H1 (cell line): ENCODE data around the gene PARP14. TPM values are rescaled to one million over a fixed set of nuclear protein-coding genes. Genes with fewer than 3 reads are reported as not detected.

ENCODE experiments used
- CTCF ChIA-PET: fragments of 300-600 bp; sonication (Branson Sonifier 250); formaldehyde crosslinking; loops from one replicate; lab custom pipeline; 2021; ENCODE audit not compliant: partially characterized antibody; lab: Charles Lee
- POLR2A ChIA-PET: fragments of 300-600 bp; sonication (Branson Sonifier 250); formaldehyde crosslinking; loops from one replicate; lab custom pipeline; 2021; ENCODE audit warnings: inconsistent platforms; ENCODE audit not compliant: partially characterized antibody; lab: Charles Lee
- DNase-seq, 2 experiments: peaks; one replicate each; pipeline versions ENCODE4 v3.0.0 to v3.0.0-alpha.2; 2010 to 2022; ENCODE audit warnings: low spot score in 2 of 2, low read depth in 1 of 2, mixed read lengths in 1 of 2
- FAIRE-seq: peaks from 2 replicates; lab custom pipeline; 2011; peaks lifted over from hg19 to GRCh38; lab: Jason Lieb, UNC
- H2AFZ ChIP-seq: 2 replicates; pipeline ENCODE4 v1.8.1; 2012; ENCODE audit warnings: low read length, inconsistent platforms
- H2AK5ac ChIP-seq: 2 replicates; pipeline ENCODE4 v1.6.1; 2013; ENCODE audit warnings: low read depth, low read length
- H2BK120ac ChIP-seq: replicated peaks from 2 replicates; pipeline ENCODE3; 2013; ENCODE audit warnings: low read depth, low read length, inconsistent platforms
- H2BK12ac ChIP-seq: 2 replicates; pipeline ENCODE4 v1.6.1; 2013; ENCODE audit warnings: low read depth, low read length
- H2BK15ac ChIP-seq: 2 replicates; pipeline ENCODE4 v1.6.1; 2013; ENCODE audit warnings: low read length
- H2BK20ac ChIP-seq: 2 replicates; pipeline ENCODE4 v1.6.1; 2013; ENCODE audit warnings: low read length
- H2BK5ac ChIP-seq: 2 replicates; pipeline ENCODE4 v1.6.1; 2013; ENCODE audit warnings: low read depth, low read length
- H3K14ac ChIP-seq: 2 replicates; pipeline ENCODE4 v1.6.1; 2013; ENCODE audit warnings: inconsistent platforms; ENCODE audit not compliant: insufficient read length
- H3K18ac ChIP-seq: 2 replicates; pipeline ENCODE4 v1.6.1; 2013; ENCODE audit warnings: low read length; ENCODE audit errors: extremely low read depth
- H3K23ac ChIP-seq: 2 replicates; pipeline ENCODE4 v1.6.1; 2013; ENCODE audit warnings: inconsistent platforms; ENCODE audit not compliant: insufficient read length
- H3K23me2 ChIP-seq: 2 replicates; pipeline ENCODE4 v1.6.1; 2013; ENCODE audit warnings: low read depth, low read length
- H3K27ac ChIP-seq: 2 replicates; pipeline ENCODE4 v1.6.1; 2011; ENCODE audit warnings: low read depth, low read length, inconsistent platforms
- H3K27me3 ChIP-seq, 4 experiments: replicated peaks in 1 of 4; 1 replicate in 1 of 4; 2 replicates in 3 of 4; pipeline versions ENCODE4 v1.6.1 to v1.8.1; 2011 to 2013; ENCODE audit warnings: low read length in 3 of 4, mild to moderate bottlenecking in 3 of 4, inconsistent platforms in 2 of 4, mixed read lengths in 2 of 4, moderate library complexity in 1 of 4; ENCODE audit not compliant: control insufficient read depth in 3 of 4, insufficient read depth in 3 of 4; ENCODE audit errors: extremely low read depth in 1 of 4
- H3K36me3 ChIP-seq, 4 experiments: 2 replicates each; pipeline versions ENCODE4 v1.6.1 to v1.8.1; 2011 to 2013; ENCODE audit warnings: mild to moderate bottlenecking in 4 of 4, low read length in 3 of 4, moderate library complexity in 2 of 4, control low read depth in 1 of 4, inconsistent platforms in 1 of 4; ENCODE audit not compliant: insufficient read depth in 4 of 4, control insufficient read depth in 2 of 4
- H3K4ac ChIP-seq: replicated peaks from 2 replicates; pipeline ENCODE3; 2013; ENCODE audit warnings: low read length, low read depth, mixed read lengths, inconsistent platforms; ENCODE audit not compliant: insufficient read length
- H3K4me1 ChIP-seq, 4 experiments: replicated peaks in 1 of 4; 1 replicate in 1 of 4; 2 replicates in 3 of 4; pipeline versions ENCODE4 v1.6.1 to v1.8.1; 2011 to 2013; ENCODE audit warnings: low read length in 3 of 4, inconsistent platforms in 2 of 4, mixed read lengths in 1 of 4; ENCODE audit not compliant: insufficient read depth in 4 of 4, control insufficient read depth in 3 of 4
- H3K4me2 ChIP-seq, 2 experiments: 2 replicates each; pipeline versions ENCODE4 v1.6.1 to v1.8.1; 2011 to 2013; ENCODE audit warnings: low read depth in 2 of 2, low read length in 2 of 2, control low read depth in 1 of 2, inconsistent platforms in 1 of 2, mild to moderate bottlenecking in 1 of 2; ENCODE audit not compliant: insufficient read depth in 1 of 2
- H3K4me3 ChIP-seq, 4 experiments: fragments of 200-600, 300-600 bp in 1 of 4; sonication (generic), shearing (Covaris generic), sonication (Bioruptor Twin) in 1 of 4; 2 replicates each; pipeline versions ENCODE4 v1.5.1 to v1.8.1; 2011 to 2016; ENCODE audit warnings: low read length in 4 of 4, low read depth in 3 of 4, control low read depth in 2 of 4, inconsistent platforms in 2 of 4, mild to moderate bottlenecking in 2 of 4, mixed read lengths in 1 of 4, moderate library complexity in 1 of 4; ENCODE audit not compliant: insufficient read depth in 2 of 4; ENCODE audit errors: extremely low read depth in 1 of 4
- H3K56ac ChIP-seq: replicated peaks from 2 replicates; pipeline ENCODE3; 2013; ENCODE audit warnings: low read depth, mild to moderate bottlenecking, mixed read lengths, low read length, inconsistent platforms; ENCODE audit not compliant: insufficient read length
- H3K79me1 ChIP-seq: 2 replicates; pipeline ENCODE4 v1.6.1; 2013; ENCODE audit warnings: low read depth, low read length, control low read depth
- H3K79me2 ChIP-seq, 2 experiments: 2 replicates each; pipeline versions ENCODE4 v1.6.1 to v1.8.1; 2012 to 2013; ENCODE audit warnings: low read length in 2 of 2, mild to moderate bottlenecking in 2 of 2, inconsistent platforms in 1 of 2; ENCODE audit not compliant: insufficient read depth in 2 of 2, control insufficient read depth in 1 of 2
- H3K9ac ChIP-seq, 4 experiments: replicated peaks in 1 of 4; 1 replicate in 1 of 4; 2 replicates in 3 of 4; pipeline versions ENCODE4 v1.6.1 to v1.8.1; 2011 to 2013; ENCODE audit warnings: low read depth in 3 of 4, low read length in 3 of 4, control low read depth in 2 of 4, mild to moderate bottlenecking in 2 of 4, moderate library complexity in 2 of 4, inconsistent platforms in 1 of 4; ENCODE audit errors: extremely low read depth in 1 of 4
- H3K9me3 ChIP-seq, 2 experiments: 2 replicates each; pipeline versions ENCODE4 v1.6.1 to v1.8.1; 2012 to 2013; ENCODE audit warnings: mild to moderate bottlenecking in 2 of 2, moderate library complexity in 2 of 2, control low read depth in 1 of 2, inconsistent platforms in 1 of 2, low read depth in 1 of 2, low read length in 1 of 2, mixed read lengths in 1 of 2; ENCODE audit not compliant: insufficient read depth in 2 of 2
- H4K20me1 ChIP-seq, 2 experiments: replicated peaks in 1 of 2; 2 replicates each; pipeline versions ENCODE3 to v1.8.1; 2011 to 2013; ENCODE audit warnings: inconsistent platforms in 2 of 2, low read length in 2 of 2, mild to moderate bottlenecking in 1 of 2; ENCODE audit not compliant: insufficient read depth in 2 of 2, control insufficient read depth in 1 of 2
- H4K5ac ChIP-seq: 2 replicates; pipeline ENCODE4 v1.6.1; 2013; ENCODE audit warnings: low read length, low read depth, mixed read lengths, inconsistent platforms; ENCODE audit not compliant: insufficient read length
- H4K8ac ChIP-seq: 2 replicates; pipeline ENCODE4 v1.8.0; 2013; ENCODE audit warnings: mild to moderate bottlenecking, moderate library complexity, low read length, inconsistent platforms; ENCODE audit not compliant: insufficient read depth; ENCODE audit errors: extremely low read depth
- H4K91ac ChIP-seq: replicated peaks from 2 replicates; pipeline ENCODE3; 2013; ENCODE audit warnings: low read length, mixed read lengths, inconsistent platforms; ENCODE audit not compliant: insufficient read length
- BACH1 ChIP-seq: IDR thresholded peaks from 2 replicates; pipeline ENCODE4 v1.6.1; 2012; ENCODE audit warnings: low read length, improper control_type of control experiment
- GABPA ChIP-seq: IDR thresholded peaks from 2 replicates; pipeline ENCODE4 v1.6.1; 2011; ENCODE audit warnings: mild to moderate bottlenecking, low read length, moderate library complexity, borderline replicate concordance; ENCODE audit not compliant: insufficient read depth
- HDAC6 ChIP-seq: IDR thresholded peaks from one replicate; pipeline ENCODE4 v1.7.1; 2012; ENCODE audit warnings: low read depth, mild to moderate bottlenecking, inconsistent platforms, low read length, moderate library complexity
- KDM1A ChIP-seq: fragments of 200-600, 300-600 bp; sonication (generic); IDR thresholded peaks from 2 replicates; pipeline ENCODE4 v1.7.1; 2016; ENCODE audit warnings: mild to moderate bottlenecking, low read length, borderline replicate concordance
- KDM4A ChIP-seq: IDR thresholded peaks from one replicate; pipeline ENCODE4 v1.7.1; 2012; ENCODE audit warnings: low read depth, mild to moderate bottlenecking, moderate library complexity, low read length, inconsistent platforms; ENCODE audit not compliant: severe bottlenecking
- KDM5A ChIP-seq: fragments of 200-600 bp; IDR thresholded peaks from 2 replicates; pipeline ENCODE4 v1.7.1; 2012; ENCODE audit warnings: mild to moderate bottlenecking, low read length, inconsistent platforms, mixed read lengths
- MAX ChIP-seq: IDR thresholded peaks from 2 replicates; pipeline ENCODE4 v1.6.1; 2012; ENCODE audit warnings: inconsistent platforms
- RFX5 ChIP-seq: IDR thresholded peaks from 2 replicates; pipeline ENCODE4 v1.6.1; 2011; ENCODE audit warnings: low read depth, low read length, improper control_type of control experiment, borderline replicate concordance
- RNF2 ChIP-seq: fragments of 200-900, 300-1000 bp; sonication (generic); IDR thresholded peaks from 2 replicates; pipeline ENCODE4 v1.7.1; 2016; ENCODE audit warnings: borderline replicate concordance, low read depth, mild to moderate bottlenecking, antibody characterized with exemption, low read length; ENCODE audit not compliant: poor library complexity, severe bottlenecking; ENCODE audit errors: missing control alignments
- SIRT6 ChIP-seq: IDR thresholded peaks from one replicate; pipeline ENCODE4 v1.7.1; 2012; ENCODE audit warnings: low read length, inconsistent platforms
- SP1 ChIP-seq: IDR thresholded peaks from 2 replicates; pipeline ENCODE4 v1.6.1; 2011; ENCODE audit warnings: low read depth, low read length
- TEAD4 ChIP-seq: IDR thresholded peaks from 2 replicates; pipeline ENCODE4 v1.6.1; 2012; ENCODE audit warnings: low read depth, low read length, inconsistent platforms, mixed read lengths
- ZNF274 ChIP-seq: IDR thresholded peaks from 2 replicates; pipeline ENCODE4 v1.7.0; 2012; ENCODE audit warnings: low read length, borderline replicate concordance; ENCODE audit errors: extremely low read depth
- WGBS, 2 experiments: shearing (Covaris generic) in 1 of 2; methylation state at CpG; one replicate each; pipeline versions ENCODE4 v1.1.6 to v1.1.7; 2013 to 2015; ENCODE audit warnings: low lambda C conversion rate in 2 of 2, mixed read lengths in 2 of 2, inconsistent platforms in 1 of 2, low coverage in 1 of 2, missing lambda C conversion rate in 1 of 2; ENCODE audit not compliant: insufficient replicate concordance in 2 of 2, insufficient coverage in 1 of 2, insufficient read length in 1 of 2; ENCODE audit errors: extremely low coverage in 1 of 2, missing lambda C conversion rate in 1 of 2; 5-methylcytosine and 5-hydroxymethylcytosine counted together
- polyA plus RNA-seq, 7 experiments: library from polyadenylated mRNA; depleted of rRNA in 3 of 7; stranded (reverse) in 5 of 7; unstranded in 2 of 7; fragments of >200 nt in 5 of 7; fragments of 200-250 nt in 2 of 7; gene quantifications; 1 replicate in 5 of 7; 2 replicates in 1 of 7; 4 replicates in 1 of 7; pipeline versions ENCODE4 v1.2.1 to v1.2.3, GENCODE V29; 2011 to 2013; ENCODE audit warnings: missing spikeins in 2 of 7, mixed read lengths in 2 of 7
- total RNA-seq: library from RNA; stranded (reverse); fragmentation: NEBNext Ultra II Directional; extraction: Animal tissue kit (Norgen Biotek cat#: 25700); gene quantifications from 2 replicates; pipeline ENCODE4 v1.2.1, GENCODE V29; 2021

Gene PARP14
- total and polyA plus RNA-seq, 2 of the 8 experiments (the other 6 are each of a cell fraction or from before 2014, with no cell fraction given) = 12.6 to 17.6 TPM

- H3K27ac ChIP-seq = no peak overlapping the region
- FAIRE-seq = no peak
- H3K79me2 ChIP-seq = no peaks in the 10 kb centered on the region
- no peaks in the 10 kb centered on the region for H3K27me3 ChIP-seq
- no peak overlapping the region for H3K4me3 ChIP-seq
- no peak overlapping the region for H3K56ac ChIP-seq
- no peak overlapping the region for H2BK20ac ChIP-seq
- no peaks in the 10 kb centered on the region for H3K36me3 ChIP-seq
- H2BK15ac ChIP-seq = no peak overlapping the region
- CTCF ChIA-PET = interaction anchor here (1.0 to 2.4 kb wide), 3 partner anchors 8 to 274 kb away, joined by 3 to 18 read pairs (median 4); no protein-coding TSS in a partner anchor
- H2BK12ac ChIP-seq = no peak overlapping the region
- H3K4ac ChIP-seq = no peak overlapping the region
- H4K91ac ChIP-seq = no peak overlapping the region
- H3K4me1 ChIP-seq = no peaks in the 10 kb centered on the region
- no peak overlapping the region for H2AFZ ChIP-seq
- H2BK120ac ChIP-seq = no peak overlapping the region
- no peak overlapping the region for H3K23ac ChIP-seq
- no peak overlapping the region for H3K4me2 ChIP-seq
- no peak overlapping the region for H3K9ac ChIP-seq
- 85% methylated on average over 8 of the region's 8 CpGs; no CpG with 5 or more reads in 1 of the 2 experiments for WGBS, 2 experiments
- H3K14ac ChIP-seq = no peak overlapping the region
- H3K79me1 ChIP-seq = no peaks in the 10 kb centered on the region
- no peak overlapping the region for H4K5ac ChIP-seq
- no peaks in the 10 kb centered on the region for H3K23me2 ChIP-seq
- no peak overlapping the region for H2AK5ac ChIP-seq
- no peak overlapping the region for H2BK5ac ChIP-seq
- POLR2A ChIA-PET = interaction anchor here (0.5 kb wide), 1 partner anchor 155 kb away, joined by 3 read pairs; no protein-coding TSS in a partner anchor
- no peak overlapping the region for H3K18ac ChIP-seq
- no peaks in the 10 kb centered on the region for H3K9me3 ChIP-seq
- H4K20me1 ChIP-seq = no peaks in the 10 kb centered on the region
- no peak for DNase-seq
- H4K8ac ChIP-seq = no peak overlapping the region
- TF ChIP-seq SP1 (no peak), TEAD4 (no peak), MAX (no peak), RFX5 (no peak), GABPA (no peak), KDM4A (no peak), ZNF274 (no peak), KDM1A (no peak), KDM5A (no peak), HDAC6 (no peak), SIRT6 (no peak), BACH1 (no peak), RNF2 (no peak)
Measured at GRCh38 chr3:122668930-122669730, 11.5 kb upstream of the PARP14 start.
